SK-N-MC (cell line): ENCODE data around the gene SFTPA2.
"Not testable (repeated sequence)": the region's sequence is repeated elsewhere in the genome, so short reads cannot be mapped to it uniquely, and the experiment has no call there.

Experiments
- DNase-seq: peaks from one replicate; pipeline ENCODE4 v3.0.0-alpha.2; 2011; ENCODE audit warnings: low read depth, low spot score
- H3K27ac ChIP-seq: fragments of 200-600 bp; sonication (generic); 2 replicates; pipeline ENCODE4 v1.5.1; 2016; ENCODE audit warnings: mixed run types
- H3K36me3 ChIP-seq: fragments of 200-600 bp; sonication (generic); 2 replicates; pipeline ENCODE4 v1.6.1; 2017; ENCODE audit warnings: antibody characterized with exemption, low read length, mixed read lengths; ENCODE audit not compliant: insufficient read depth
- H3K4me3 ChIP-seq: fragments of 200-600 bp; sonication (generic); 2 replicates; pipeline ENCODE4 v1.5.1; 2016
- H3K9ac ChIP-seq: fragments of 200-600 bp; sonication (generic); 2 replicates; pipeline ENCODE4 v1.8.0; 2017; ENCODE audit warnings: mixed run types, mixed read lengths; ENCODE audit not compliant: insufficient read length
- H3K9me3 ChIP-seq: fragments of 200-600 bp; sonication (generic); 2 replicates; pipeline ENCODE4 v1.6.1; 2017; ENCODE audit warnings: low read depth, mild to moderate bottlenecking, antibody characterized with exemption, low read length, moderate library complexity, mixed read lengths
- EZH2 ChIP-seq: fragments of 200-600 bp; sonication (generic); IDR thresholded peaks from one replicate; pipeline ENCODE4 v1.6.1; 2017; ENCODE audit warnings: antibody characterized with exemption
- FOXP2 ChIP-seq: optimal IDR thresholded peaks from 2 replicates; pipeline ENCODE3; 2011; ENCODE audit warnings: mild to moderate bottlenecking, moderate library complexity; ENCODE audit not compliant: insufficient read depth; ENCODE audit errors: extremely low read length, control extremely low read depth
- POLR2AphosphoS5 ChIP-seq: IDR thresholded peaks from 2 replicates; pipeline ENCODE4 v1.6.1; 2012; ENCODE audit warnings: mild to moderate bottlenecking, low read depth, low read length, borderline replicate concordance

SFTPA2 gene

GRCh38 chr10:79560160-79560709, at the start of gene SFTPA2:
TSS of gene SFTPA2 (minus strand) at chr10:79560407. CDS start at chr10:79559483, 924 bp downstream.
- no peaks in the 10 kb centered on the region for H3K9me3 ChIP-seq
- no peak for TF ChIP-seq POLR2AphosphoS5
- TF ChIP-seq EZH2 = no peak
- no peak for TF ChIP-seq FOXP2

GRCh38 chr10:79608505-79609375, 48.5 kb upstream of the SFTPA2 start:
- no peak for TF ChIP-seq POLR2AphosphoS5
- no peak for TF ChIP-seq FOXP2
- TF ChIP-seq EZH2 = no peak
- Histone ChIP-seq H3K9me3 (no peaks in the 10 kb centered on the region), H3K27ac (no peak overlapping the region), H3K9ac (no peak overlapping the region), H3K36me3 (no peaks in the 10 kb centered on the region), H3K4me3 (no peak overlapping the region)
- DNase-seq = no peak

More at GRCh38 chr10:79560160-79560709, at the start of gene SFTPA2:
- H3K9ac ChIP-seq = no peak within 1 kb of the TSS
- no peak within 1 kb of the TSS for H3K4me3 ChIP-seq
- no peaks in the 10 kb centered on the region for H3K36me3 ChIP-seq
- DNase-seq = no peak
- no peak within 1 kb of the TSS for H3K27ac ChIP-seq

- H3K4me3 ChIP-seq = no peak overlapping the region
- TF ChIP-seq FOXP2 = no peak
- no peak for TF ChIP-seq EZH2
- no peak for TF ChIP-seq POLR2AphosphoS5
- no peaks in the 10 kb centered on the region for H3K36me3 ChIP-seq
- no peaks in the 10 kb centered on the region for H3K9me3 ChIP-seq
- no peak overlapping the region for H3K9ac ChIP-seq
- no peak for DNase-seq
- H3K27ac ChIP-seq = no peak overlapping the region
Observed at GRCh38 chr10:79605308-79605707, 45.1 kb upstream of the SFTPA2 start.

DNA sequence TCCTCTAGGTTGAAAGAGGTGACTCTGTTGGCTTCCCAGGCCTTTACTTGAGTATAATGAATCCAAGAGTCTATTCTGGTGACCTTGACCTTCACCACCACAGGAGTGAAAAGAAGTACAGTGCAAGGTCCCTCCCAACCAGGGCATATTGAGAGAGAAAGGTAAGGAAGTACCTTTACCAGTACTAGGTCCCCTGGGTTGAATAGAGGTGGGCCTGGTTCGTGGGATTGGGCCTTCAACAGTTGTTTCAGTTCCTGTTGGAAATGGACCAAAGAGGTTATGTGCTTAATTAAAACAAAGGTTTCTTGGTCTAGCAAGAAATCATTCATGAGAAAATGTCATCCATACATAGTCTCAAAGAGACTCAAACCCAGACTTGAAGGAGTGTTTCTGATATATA, 44.1 kb upstream of the SFTPA2 start:
- no peak for TF ChIP-seq EZH2
- no peak for TF ChIP-seq POLR2AphosphoS5
- no peak for TF ChIP-seq FOXP2
- no peak overlapping the region for H3K27ac ChIP-seq

DNA sequence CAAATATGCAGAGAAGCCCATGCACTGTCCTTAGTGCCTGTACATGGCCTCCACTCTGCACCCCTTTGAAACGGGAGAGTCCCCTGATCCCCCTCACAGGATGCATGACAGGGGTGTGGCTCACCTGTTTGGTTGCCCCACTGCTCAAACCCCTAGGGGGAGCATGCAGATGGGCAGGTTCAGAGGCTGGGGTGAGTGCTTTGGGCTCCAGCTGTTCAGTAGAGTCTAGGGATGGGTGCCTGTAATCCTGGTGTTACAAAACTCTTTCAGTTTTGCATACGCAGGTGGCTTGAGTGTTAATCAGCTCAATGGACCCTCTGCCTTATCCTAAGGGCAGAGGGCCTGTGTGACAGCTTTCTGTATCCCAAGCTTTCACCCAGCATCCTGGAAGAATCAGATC, 42.7 kb upstream of the SFTPA2 start:
- TF ChIP-seq FOXP2 (no peak), EZH2 (no peak), POLR2AphosphoS5 (no peak)
- Histone ChIP-seq H3K36me3 (no peaks in the 10 kb centered on the region), H3K4me3 (no peak overlapping the region), H3K9ac (no peak overlapping the region), H3K27ac (no peak overlapping the region), H3K9me3 (no peaks in the 10 kb centered on the region)
- DNase-seq = no peak

More for the DNA sequence above, 44.1 kb upstream of the SFTPA2 start:
- no peak for DNase-seq
- H3K9ac ChIP-seq = no peak overlapping the region
- H3K4me3 ChIP-seq = no peak overlapping the region
- no peaks in the 10 kb centered on the region for H3K9me3 ChIP-seq
- H3K36me3 ChIP-seq = no peaks in the 10 kb centered on the region

- no peak overlapping the region for H3K27ac ChIP-seq
- TF ChIP-seq POLR2AphosphoS5 (no peak), EZH2 (no peak), FOXP2 (no peak)
- H3K9ac ChIP-seq = no peak overlapping the region
- no peaks in the 10 kb centered on the region for H3K9me3 ChIP-seq
- no peak for DNase-seq
- no peaks in the 10 kb centered on the region for H3K36me3 ChIP-seq
- no peak overlapping the region for H3K4me3 ChIP-seq
Observed at GRCh38 chr10:79601939-79602338, 41.7 kb upstream of the SFTPA2 start.

GRCh38 chr10:79599644-79600043, 39.4 kb upstream of the SFTPA2 start:
- not testable (repeated sequence) for H3K9me3 ChIP-seq, H3K9ac ChIP-seq, DNase-seq, H3K4me3 ChIP-seq, H3K27ac ChIP-seq, H3K36me3 ChIP-seq

DNA sequence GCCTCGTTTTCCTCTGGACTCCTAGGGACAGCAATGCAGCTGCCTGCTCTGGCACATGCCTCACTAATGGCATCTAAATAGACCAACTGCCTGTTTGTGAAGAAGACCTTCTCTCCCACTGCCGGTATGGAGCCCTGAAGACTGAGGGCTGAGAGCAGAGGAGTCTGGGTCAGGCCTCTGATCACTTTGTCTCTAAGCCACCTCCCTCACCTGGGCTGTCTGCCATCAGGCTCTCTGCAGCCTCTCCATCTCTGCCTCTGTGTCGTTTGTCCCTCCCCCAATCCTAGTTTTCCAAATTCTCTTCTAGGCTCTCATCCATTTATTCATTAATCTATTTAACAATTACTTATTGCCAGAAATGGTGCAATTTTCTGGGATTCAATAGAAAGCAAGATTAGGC, 35.3 kb upstream of the SFTPA2 start:
- Histone ChIP-seq H3K27ac (no peak overlapping the region), H3K9me3 (no peaks in the 10 kb centered on the region), H3K9ac (no peak overlapping the region), H3K4me3 (no peak overlapping the region), H3K36me3 (no peaks in the 10 kb centered on the region)
- DNase-seq = no peak
- TF ChIP-seq EZH2 (no peak), POLR2AphosphoS5 (no peak), FOXP2 (no peak)

DNA sequence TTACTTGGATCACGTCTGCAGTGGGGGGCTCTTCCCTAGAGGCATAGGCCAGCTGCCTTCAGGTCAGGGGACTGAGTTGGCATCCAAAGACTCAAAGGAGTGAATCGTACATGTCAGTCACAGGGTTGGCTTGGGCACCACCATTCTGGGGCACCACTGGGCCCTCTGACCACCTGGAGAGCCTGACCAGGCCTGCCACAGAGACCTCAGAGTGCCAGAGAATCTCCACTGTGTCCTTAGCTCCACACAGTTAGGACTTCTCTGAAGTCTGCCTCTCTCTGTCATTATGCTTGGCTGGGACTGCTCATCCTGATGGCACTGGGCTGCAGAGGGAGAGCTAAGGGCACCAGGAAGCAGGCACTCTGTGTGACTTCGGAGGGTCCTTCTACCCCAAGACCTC, 34.4 kb upstream of the SFTPA2 start:
- not testable (repeated sequence) for H3K4me3 ChIP-seq, H3K36me3 ChIP-seq, H3K9ac ChIP-seq, DNase-seq, H3K27ac ChIP-seq, H3K9me3 ChIP-seq
